PFSK-1 (cell line): ENCODE measurements around the gene CXCL12.

ENCODE experiments used
- FOXP2 ChIP-seq: optimal IDR thresholded peaks from 2 replicates; pipeline ENCODE3; 2011; ENCODE audit warnings: borderline replicate concordance, control low read depth, inconsistent platforms; ENCODE audit not compliant: insufficient read depth; ENCODE audit errors: extremely low read length, extremely low read depth
- POLR2AphosphoS5 ChIP-seq: IDR thresholded peaks from 2 replicates; pipeline ENCODE4 v1.6.1; 2012; ENCODE audit warnings: low read depth, mild to moderate bottlenecking, control low read depth, low read length, moderate library complexity
- SIN3A ChIP-seq: IDR thresholded peaks from 2 replicates; pipeline ENCODE4 v1.6.1; 2012; ENCODE audit warnings: mild to moderate bottlenecking, low read length, moderate library complexity, borderline replicate concordance; ENCODE audit not compliant: insufficient read depth
- TAF1 ChIP-seq: IDR thresholded peaks from 2 replicates; pipeline ENCODE4 v1.6.1; 2012; ENCODE audit warnings: low read length, control low read depth, borderline replicate concordance; ENCODE audit not compliant: insufficient read depth
- TF ChIP-seq, protein P1 (sequence below), 2 experiments: IDR thresholded peaks; 2 replicates each; pipeline versions ENCODE4 v1.6.1 to v1.8.0; 2011 to 2012; ENCODE audit warnings: low read depth in 2 of 2, low read length in 2 of 2, control low read depth in 1 of 2, inconsistent platforms in 1 of 2, mild to moderate bottlenecking in 1 of 2, moderate library complexity in 1 of 2; ENCODE audit not compliant: insufficient read depth in 1 of 2

DNA sequence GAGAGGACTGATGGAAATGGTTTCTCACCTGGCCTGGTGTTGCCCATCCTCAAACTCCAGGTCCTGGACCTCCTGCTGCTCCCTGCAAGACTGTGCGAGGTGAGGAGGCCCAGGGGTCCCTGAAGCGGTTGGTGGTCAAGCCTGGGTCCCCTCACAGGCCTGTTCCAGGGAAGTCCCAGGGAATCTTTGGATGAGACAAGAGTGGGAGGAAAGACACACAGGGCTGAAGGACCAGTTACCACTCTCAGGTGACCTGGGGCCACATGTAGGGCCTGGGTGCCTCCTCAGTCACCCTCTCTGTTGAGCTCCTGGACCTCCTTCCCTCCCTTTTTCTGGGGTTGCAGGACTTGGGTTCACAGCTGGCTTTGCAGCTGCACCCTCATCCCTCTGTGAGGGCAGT lies 42.6 kb upstream of the CXCL12 start:
- no peak for TF ChIP-seq TAF1
- no peak for TF ChIP-seq POLR2AphosphoS5
- TF ChIP-seq, protein P1, sequence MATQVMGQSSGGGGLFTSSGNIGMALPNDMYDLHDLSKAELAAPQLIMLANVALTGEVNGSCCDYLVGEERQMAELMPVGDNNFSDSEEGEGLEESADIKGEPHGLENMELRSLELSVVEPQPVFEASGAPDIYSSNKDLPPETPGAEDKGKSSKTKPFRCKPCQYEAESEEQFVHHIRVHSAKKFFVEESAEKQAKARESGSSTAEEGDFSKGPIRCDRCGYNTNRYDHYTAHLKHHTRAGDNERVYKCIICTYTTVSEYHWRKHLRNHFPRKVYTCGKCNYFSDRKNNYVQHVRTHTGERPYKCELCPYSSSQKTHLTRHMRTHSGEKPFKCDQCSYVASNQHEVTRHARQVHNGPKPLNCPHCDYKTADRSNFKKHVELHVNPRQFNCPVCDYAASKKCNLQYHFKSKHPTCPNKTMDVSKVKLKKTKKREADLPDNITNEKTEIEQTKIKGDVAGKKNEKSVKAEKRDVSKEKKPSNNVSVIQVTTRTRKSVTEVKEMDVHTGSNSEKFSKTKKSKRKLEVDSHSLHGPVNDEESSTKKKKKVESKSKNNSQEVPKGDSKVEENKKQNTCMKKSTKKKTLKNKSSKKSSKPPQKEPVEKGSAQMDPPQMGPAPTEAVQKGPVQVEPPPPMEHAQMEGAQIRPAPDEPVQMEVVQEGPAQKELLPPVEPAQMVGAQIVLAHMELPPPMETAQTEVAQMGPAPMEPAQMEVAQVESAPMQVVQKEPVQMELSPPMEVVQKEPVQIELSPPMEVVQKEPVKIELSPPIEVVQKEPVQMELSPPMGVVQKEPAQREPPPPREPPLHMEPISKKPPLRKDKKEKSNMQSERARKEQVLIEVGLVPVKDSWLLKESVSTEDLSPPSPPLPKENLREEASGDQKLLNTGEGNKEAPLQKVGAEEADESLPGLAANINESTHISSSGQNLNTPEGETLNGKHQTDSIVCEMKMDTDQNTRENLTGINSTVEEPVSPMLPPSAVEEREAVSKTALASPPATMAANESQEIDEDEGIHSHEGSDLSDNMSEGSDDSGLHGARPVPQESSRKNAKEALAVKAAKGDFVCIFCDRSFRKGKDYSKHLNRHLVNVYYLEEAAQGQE (IDR thresholded peaks at IDR 0.05; ENCODE audit: insufficient read depth in 1 of 2, low read depth in 2 of 2, low read length in 2 of 2), result no peak
- no peak for TF ChIP-seq FOXP2
- TF ChIP-seq SIN3A, result no peak
